B cell (primary cell): Measurements from ENCODE around the gene S1PR2. TPM values are rescaled to one million over a fixed set of nuclear protein-coding genes. Genes with fewer than 3 reads are reported as not detected.

ENCODE experiments used
- ATAC-seq: fragments of 200-7000 bp; cut with Tn5 transposase; one replicate; pipeline ENCODE4 v1.10.0; 2021; ENCODE audit warnings: low read depth, mild to moderate bottlenecking, moderate number of reproducible peaks, moderate library complexity
- CTCF ChIA-PET: fragments of 350-600 bp; sonication (Branson Sonifier 250); formaldehyde crosslinking; loops from one replicate; lab custom pipeline; 2021; ENCODE audit warnings: antibody characterized with exemption, inconsistent platforms; lab: Charles Lee
- POLR2A ChIA-PET: fragments of 350-600 bp; sonication (Branson Sonifier 250); formaldehyde crosslinking; loops from one replicate; lab custom pipeline; 2021; ENCODE audit warnings: antibody characterized with exemption; lab: Charles Lee
- DNase-seq: peaks from one replicate; pipeline ENCODE4 v3.0.0; 2013
- H2AFZ ChIP-seq: 2 replicates; pipeline ENCODE4 v1.6.1; 2012; ENCODE audit warnings: mild to moderate bottlenecking, low read depth, low read length; ENCODE audit not compliant: insufficient read depth, poor library complexity, severe bottlenecking
- H3K27ac ChIP-seq, 2 donors: 1 replicate in 1 of 2; 2 replicates in 1 of 2; pipeline ENCODE4 v1.5.1; 2012 to 2013; ENCODE audit warnings: low read length in 2 of 2, mild to moderate bottlenecking in 2 of 2, moderate library complexity in 1 of 2
- H3K27me3 ChIP-seq, 4 experiments: fragments of 200-600 bp in 1 of 4; sonication (generic) in 1 of 4; replicated peaks in 1 of 4; 1 replicate in 2 of 4; 2 replicates in 2 of 4; pipeline versions ENCODE4 v1.6.1 to v1.7.0; 2013 to 2016; ENCODE audit warnings: low read length in 3 of 4, mild to moderate bottlenecking in 2 of 4, mixed read lengths in 1 of 4, moderate library complexity in 1 of 4; ENCODE audit not compliant: insufficient read depth in 4 of 4, control insufficient read depth in 3 of 4; ENCODE audit errors: control extremely low read depth in 1 of 4
- H3K36me3 ChIP-seq, 2 experiments: replicated peaks in 1 of 2; 1 replicate in 1 of 2; 2 replicates in 1 of 2; pipeline versions ENCODE4 v1.6.1 to v1.7.1; 2013; ENCODE audit warnings: low read length in 1 of 2; ENCODE audit not compliant: insufficient read depth in 2 of 2, control insufficient read depth in 1 of 2; ENCODE audit errors: control extremely low read depth in 1 of 2, extremely low read depth in 1 of 2
- H3K4me1 ChIP-seq, 2 donors: fragments of 200-600 bp in 1 of 2; sonication (generic) in 1 of 2; 1 replicate in 1 of 2; 2 replicates in 1 of 2; pipeline versions ENCODE4 v1.5.1 to v1.6.1; 2013 to 2017; ENCODE audit warnings: low read length in 2 of 2; ENCODE audit not compliant: control insufficient read depth in 2 of 2, insufficient read depth in 2 of 2
- H3K4me2 ChIP-seq: replicated peaks from 2 replicates; pipeline ENCODE3; 2012; ENCODE audit warnings: mild to moderate bottlenecking, low read depth, low read length; ENCODE audit not compliant: poor library complexity, severe bottlenecking
- H3K4me3 ChIP-seq, 5 experiments: fragments of 200-600 bp in 1 of 5; sonication (generic) in 1 of 5; 1 replicate in 3 of 5; 2 replicates in 2 of 5; pipeline versions ENCODE4 v1.5.1 to v1.7.0; 2011 to 2016; ENCODE audit warnings: low read length in 4 of 5, mild to moderate bottlenecking in 4 of 5, low read depth in 2 of 5, control low read depth in 1 of 5, moderate library complexity in 1 of 5; ENCODE audit not compliant: insufficient read depth in 1 of 5; ENCODE audit errors: control extremely low read depth in 1 of 5, extremely low read depth in 1 of 5
- H3K79me2 ChIP-seq: fragments of 200-600 bp; sonication (generic); one replicate; pipeline ENCODE4 v1.6.0; 2016; ENCODE audit warnings: low read length; ENCODE audit not compliant: control insufficient read depth, insufficient read depth
- H3K9ac ChIP-seq: fragments of 200-600 bp; sonication (generic); 2 replicates; pipeline ENCODE4 v1.6.1; 2017; ENCODE audit warnings: mild to moderate bottlenecking, low read length, moderate library complexity
- H3K9me3 ChIP-seq, 3 donors: one replicate each; pipeline versions ENCODE4 v1.6.1 to v1.7.1; 2013; ENCODE audit warnings: low read length in 2 of 3; ENCODE audit not compliant: control insufficient read depth in 2 of 3, insufficient read depth in 1 of 3; ENCODE audit errors: control extremely low read depth in 1 of 3
- H4K20me1 ChIP-seq: 2 replicates; pipeline ENCODE4 v1.6.0; 2012; ENCODE audit warnings: mild to moderate bottlenecking, low read length; ENCODE audit not compliant: insufficient read depth, control insufficient read depth, poor library complexity, severe bottlenecking
- H3K27ac Mint-ChIP-seq: one replicate; pipeline ENCODE4 v1.8.0; 2021; ENCODE audit warnings: mixed read lengths
- H3K27me3 Mint-ChIP-seq: one replicate; pipeline ENCODE4 v1.8.0; 2021; ENCODE audit warnings: mixed read lengths
- H3K4me1 Mint-ChIP-seq: one replicate; pipeline ENCODE4 v1.8.0; 2021; ENCODE audit warnings: mixed read lengths
- H3K4me3 Mint-ChIP-seq: one replicate; pipeline ENCODE4 v1.8.0; 2021; ENCODE audit warnings: mixed read lengths
- H3K9me3 Mint-ChIP-seq: one replicate; pipeline ENCODE4 v1.8.0; 2022; ENCODE audit warnings: mixed read lengths; ENCODE audit not compliant: insufficient read depth
- EZH2 ChIP-seq: IDR thresholded peaks from 2 replicates; pipeline ENCODE4 v1.6.1; 2012; ENCODE audit warnings: borderline replicate concordance, low read depth, mild to moderate bottlenecking, moderate library complexity, low read length; ENCODE audit not compliant: insufficient read depth, poor library complexity, severe bottlenecking
- WGBS: methylation state at CpG from one replicate; pipeline ENCODE4 v1.1.5; 2013; ENCODE audit warnings: missing lambda C conversion rate; ENCODE audit not compliant: insufficient coverage; 5-methylcytosine and 5-hydroxymethylcytosine counted together
- intact Hi-C: fragments of 100-400 bp; cut with micrococcal nuclease; formaldehyde crosslinking; loops from one replicate; pipeline ENCODE4 v1.10.0; 2022
- polyA plus RNA-seq: library from polyadenylated mRNA; depleted of rRNA; stranded (reverse); fragments of >200 nt; gene quantifications from 2 replicates; pipeline ENCODE4 v1.2.3, GENCODE V29; 2012
- total RNA-seq, 2 donors: library from RNA; stranded (reverse); fragments of 120-200 nt in 1 of 2; gene quantifications; 1 replicate in 1 of 2; 2 replicates in 1 of 2; pipeline versions ENCODE4 v1.2.3 to v1.2.4, GENCODE V29; 2013 to 2022
- TF ChIP-seq, protein P1 (sequence below): fragments of 200-600 bp; IDR thresholded peaks from one replicate; pipeline ENCODE4 v1.8.0; 2022; ENCODE audit warnings: antibody characterized with exemption, mild to moderate bottlenecking

The S1PR2 gene
- total and polyA plus RNA-seq, 2 donors (not counting 1 experiment from before 2014, with no cell fraction given): 1.8 to 4.4 TPM

DNA sequence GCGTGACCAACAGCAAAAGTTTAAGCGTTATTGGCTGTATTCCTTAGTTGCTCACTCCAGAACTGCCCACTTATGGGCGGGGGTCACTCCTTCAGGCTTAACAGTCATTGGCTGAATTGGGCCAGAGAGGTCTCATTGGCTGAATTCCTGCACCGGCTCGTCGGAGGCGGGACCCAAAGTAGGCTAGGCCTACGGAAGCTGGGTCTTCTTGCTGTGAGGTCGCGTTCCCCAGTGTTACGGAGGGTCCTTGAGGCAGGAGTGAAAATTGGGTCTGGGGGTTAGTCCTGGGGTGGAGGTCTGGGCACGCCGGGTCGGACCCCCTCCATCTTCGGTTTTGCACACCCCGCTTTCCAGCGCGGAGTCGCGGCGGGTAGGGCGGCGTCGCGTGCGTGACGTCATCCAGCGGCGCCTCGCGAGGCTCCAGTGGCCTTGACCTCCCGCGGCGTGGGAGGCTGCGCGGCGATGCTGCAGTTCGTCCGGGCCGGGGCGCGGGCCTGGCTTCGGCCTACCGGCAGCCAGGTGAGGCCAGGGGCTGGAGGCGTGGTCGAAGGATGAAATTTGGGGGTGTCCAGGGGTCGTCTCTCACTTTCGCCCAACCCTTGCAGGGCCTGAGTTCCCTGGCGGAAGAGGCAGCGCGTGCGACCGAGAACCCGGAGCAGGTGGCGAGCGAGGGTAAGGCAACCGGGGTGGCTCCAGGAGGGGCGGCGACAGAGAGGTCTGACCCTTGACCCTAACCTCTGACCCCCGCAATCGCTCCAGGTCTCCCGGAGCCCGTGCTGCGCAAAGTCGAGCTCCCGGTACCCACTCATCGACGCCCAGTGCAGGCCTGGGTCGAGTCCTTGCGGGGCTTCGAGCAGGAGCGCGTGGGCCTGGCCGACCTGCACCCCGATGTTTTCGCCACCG lies 20.9 kb upstream of the S1PR2 start, which contains the start of gene MRPL4:
TSS of gene MRPL4 (plus strand) at position 423 of the 903 bp plus-strand sequence. CDS start at position 463, 40 bp downstream.
- H3K79me2 ChIP-seq: peaks cover 19% of the 10 kb centered on the region
- peaks cover 6 to 13% of the 10 kb centered on the region in 2 donors for H3K4me1 ChIP-seq
- H4K20me1 ChIP-seq: peaks cover 5% of the 10 kb centered on the region
- H3K27me3 Mint-ChIP-seq: no peaks in the 10 kb centered on the region
- TF ChIP-seq EZH2: no peak
- TF ChIP-seq, protein P1, sequence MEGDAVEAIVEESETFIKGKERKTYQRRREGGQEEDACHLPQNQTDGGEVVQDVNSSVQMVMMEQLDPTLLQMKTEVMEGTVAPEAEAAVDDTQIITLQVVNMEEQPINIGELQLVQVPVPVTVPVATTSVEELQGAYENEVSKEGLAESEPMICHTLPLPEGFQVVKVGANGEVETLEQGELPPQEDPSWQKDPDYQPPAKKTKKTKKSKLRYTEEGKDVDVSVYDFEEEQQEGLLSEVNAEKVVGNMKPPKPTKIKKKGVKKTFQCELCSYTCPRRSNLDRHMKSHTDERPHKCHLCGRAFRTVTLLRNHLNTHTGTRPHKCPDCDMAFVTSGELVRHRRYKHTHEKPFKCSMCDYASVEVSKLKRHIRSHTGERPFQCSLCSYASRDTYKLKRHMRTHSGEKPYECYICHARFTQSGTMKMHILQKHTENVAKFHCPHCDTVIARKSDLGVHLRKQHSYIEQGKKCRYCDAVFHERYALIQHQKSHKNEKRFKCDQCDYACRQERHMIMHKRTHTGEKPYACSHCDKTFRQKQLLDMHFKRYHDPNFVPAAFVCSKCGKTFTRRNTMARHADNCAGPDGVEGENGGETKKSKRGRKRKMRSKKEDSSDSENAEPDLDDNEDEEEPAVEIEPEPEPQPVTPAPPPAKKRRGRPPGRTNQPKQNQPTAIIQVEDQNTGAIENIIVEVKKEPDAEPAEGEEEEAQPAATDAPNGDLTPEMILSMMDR: no peak
- ChIA-PET CTCF (interaction anchor here (0.6 to 9.0 kb wide), 12 partner anchors 8 to 319 kb away, joined by 3 to 236 read pairs (median 5); partner anchors contain the start of genes ANGPTL6 and S1PR2), POLR2A (interaction anchor here (0.6 to 1.6 kb wide), 2 partner anchors 153 to 156 kb away, joined by 3 to 4 read pairs; no protein-coding TSS in a partner anchor)
- peak within 1 kb of the TSS; percentile 79 to 96 (median 92) for H3K4me3 ChIP-seq
- peak within 1 kb of the TSS; percentile 82 for H3K9ac ChIP-seq
- H3K36me3 ChIP-seq: peaks cover 0 to 19% of the 10 kb centered on the region in 2 experiments
- DNase-seq: peak; percentile 99
- H3K27ac Mint-ChIP-seq: peak within 1 kb of the TSS; percentile 97
- H2AFZ ChIP-seq: peak within 1 kb of the TSS; percentile 95
- H3K4me1 Mint-ChIP-seq: peaks cover 24% of the 10 kb centered on the region
- H3K9me3 Mint-ChIP-seq: no peaks in the 10 kb centered on the region
- H3K27ac ChIP-seq: peak within 1 kb of the TSS; percentile 48 to 79
- H3K9me3 ChIP-seq: no peaks in the 10 kb centered on the region
- peak within 1 kb of the TSS; percentile 98 for H3K4me2 ChIP-seq
- intact Hi-C loops: loop anchor here (1.0 to 5.0 kb wide), 6 partner anchors 16 to 318 kb away; partner anchors contain the start of gene EIF3G
- peak; percentile 94 for ATAC-seq
- peak within 1 kb of the TSS; percentile 97 for H3K4me3 Mint-ChIP-seq
- WGBS: under 1% methylated on average over 77 of the region's 77 CpGs
- no peaks in the 10 kb centered on the region for H3K27me3 ChIP-seq
